Activated naive CD8-positive, alpha-beta T cell treated with anti-CD3 and anti-CD28 coated beads, Interleukin-2, amount 50 U/mL, for 16 hours (primary cell): Measurements from ENCODE around the gene REG3G.
"Not testable (repeated sequence)": the region's sequence is repeated elsewhere in the genome, so short reads cannot be mapped to it uniquely, and the experiment has no call there.

Experiments used
- DNase-seq: peaks from one replicate; pipeline ENCODE4 v3.0.0-alpha.2; 2020; ENCODE audit warnings: low read depth, low spot score

REG3G gene

DNA sequence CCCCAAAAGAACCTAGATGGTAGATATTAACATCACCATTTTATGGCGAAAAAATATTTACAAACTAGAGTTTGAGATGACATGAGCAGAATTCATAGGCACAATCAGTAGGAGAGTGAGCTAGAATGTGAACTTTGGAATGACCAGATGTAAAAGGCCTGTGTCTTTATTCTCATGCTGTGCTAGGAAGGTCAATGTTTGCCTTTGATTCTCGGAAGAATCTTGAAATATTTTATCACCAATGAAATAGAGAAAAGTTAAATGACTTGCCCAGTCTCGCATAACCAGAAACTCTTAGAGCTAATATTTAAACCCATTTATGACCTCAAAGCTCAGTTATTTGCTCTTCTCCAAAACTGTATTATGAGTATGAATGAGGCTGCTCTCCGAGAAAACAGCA lies 9.2 kb upstream of the REG3G start:
- DNase-seq = no peak

DNA sequence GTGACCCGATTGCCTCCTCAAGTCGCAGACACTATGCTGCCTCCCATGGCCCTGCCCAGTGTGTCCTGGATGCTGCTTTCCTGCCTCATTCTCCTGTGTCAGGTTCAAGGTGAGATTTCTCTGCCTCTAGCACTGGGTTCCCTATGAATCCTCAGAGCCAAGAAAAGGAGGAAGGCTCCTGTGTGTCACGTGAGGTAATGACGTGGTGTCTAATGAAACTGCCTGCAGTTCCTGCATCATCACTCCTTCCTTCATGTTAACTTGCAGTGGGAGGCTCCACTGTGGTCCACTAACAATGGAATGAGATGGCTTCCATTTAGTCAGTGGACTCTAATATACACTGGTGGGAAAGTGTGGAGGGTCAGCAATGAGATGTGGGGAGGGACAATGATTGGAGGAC lies 559 bp downstream of the REG3G start:
- DNase-seq = no peak

DNA sequence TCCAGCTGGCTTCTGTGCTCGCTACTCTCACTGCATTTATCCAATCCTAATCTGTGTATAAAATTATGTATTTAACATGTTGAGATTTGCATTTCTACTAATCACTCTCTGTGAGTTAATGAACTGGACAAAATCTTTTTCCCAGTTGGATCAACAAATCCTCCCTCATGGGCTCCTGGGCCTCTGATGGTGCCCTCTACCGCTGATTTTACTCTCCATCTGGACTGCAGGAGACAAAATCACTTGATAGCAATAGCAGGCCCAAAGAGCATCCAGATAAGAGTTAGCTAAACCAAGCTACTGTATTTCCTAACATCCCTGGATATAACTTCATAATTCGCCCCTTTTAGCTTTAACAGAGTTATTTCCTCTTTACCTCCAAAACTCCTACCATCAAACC lies 14.4 kb downstream of the REG3G start:
- DNase-seq = no peak

DNA sequence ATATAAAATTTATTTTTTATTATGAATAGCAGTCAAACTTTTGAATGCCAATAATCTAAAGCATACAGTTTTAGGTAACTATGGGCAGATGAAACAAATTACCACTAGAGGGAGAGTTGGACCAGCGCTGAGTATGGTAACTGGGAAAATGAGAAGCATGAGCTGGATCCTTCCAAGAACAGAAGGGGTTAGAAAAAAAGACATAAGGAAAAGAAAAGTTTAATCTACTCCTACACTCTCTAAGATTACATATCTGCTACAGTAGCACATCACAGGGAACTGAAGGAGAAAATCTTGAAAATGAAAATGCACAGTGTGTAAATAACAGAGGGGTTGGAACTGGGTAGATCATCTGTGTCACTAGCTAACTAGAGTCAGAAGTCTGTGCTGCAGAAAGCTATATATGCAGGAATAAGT lies 15.5 kb downstream of the REG3G start:
- no peak for DNase-seq

DNA sequence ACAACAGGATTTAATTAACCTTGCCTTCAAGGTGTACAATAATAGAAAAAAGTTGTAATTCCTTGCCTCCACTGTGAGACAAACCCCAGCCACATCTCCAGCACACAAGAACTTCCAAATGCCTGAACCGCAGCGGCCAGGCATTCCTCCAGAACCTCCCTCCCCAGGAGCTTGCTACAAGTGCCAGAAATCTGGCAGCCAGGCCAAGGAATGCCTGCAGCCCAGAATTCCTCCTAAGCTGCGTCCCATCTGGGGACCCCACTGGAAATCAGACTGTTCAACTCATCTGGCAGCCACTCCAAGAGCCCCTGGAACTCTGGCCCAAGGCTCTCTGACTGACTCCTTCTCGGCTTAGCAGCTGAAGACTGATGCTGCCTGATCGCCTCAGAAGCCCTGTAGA lies 28.0 kb downstream of the REG3G start:
- not testable (repeated sequence) for DNase-seq

DNA sequence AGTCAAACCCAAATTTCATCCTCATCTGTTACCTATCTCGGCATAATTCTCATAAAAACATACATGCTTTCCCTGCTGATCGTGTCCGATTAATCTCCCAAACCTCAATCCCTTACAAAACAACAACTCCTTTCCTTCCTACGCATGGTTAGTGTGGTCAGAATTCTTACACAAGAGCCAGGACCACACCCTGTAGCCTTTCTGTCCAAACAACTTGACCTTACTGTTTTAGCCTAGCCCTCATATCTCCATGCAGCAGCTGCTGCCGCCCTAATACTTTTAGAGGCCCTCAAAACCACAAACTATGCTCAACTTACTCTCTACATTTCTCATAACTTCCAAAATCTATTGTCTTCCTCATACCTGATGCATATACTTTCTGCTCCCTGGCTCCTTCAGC lies 29.3 kb downstream of the REG3G start:
- DNase-seq = not testable (repeated sequence)

DNA sequence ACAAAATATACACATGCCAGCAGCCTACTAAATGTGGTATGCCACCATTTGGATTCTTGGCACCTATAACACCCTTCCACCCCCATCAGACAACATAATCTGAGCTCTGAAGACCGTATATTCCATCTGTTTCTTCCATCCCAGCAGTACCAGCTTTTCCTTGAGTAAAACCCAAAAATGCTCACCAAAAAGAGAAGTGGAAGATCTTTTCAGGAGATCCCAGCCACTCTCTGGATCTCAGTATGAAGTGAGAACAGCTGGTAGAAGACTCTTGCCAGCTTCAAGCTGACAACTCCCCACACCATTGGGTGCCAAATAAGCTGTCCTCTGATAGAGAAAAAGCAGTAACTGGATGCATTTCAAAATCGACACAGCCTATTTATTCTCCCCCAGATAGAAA lies 39.7 kb downstream of the REG3G start:
- no peak for DNase-seq

DNA sequence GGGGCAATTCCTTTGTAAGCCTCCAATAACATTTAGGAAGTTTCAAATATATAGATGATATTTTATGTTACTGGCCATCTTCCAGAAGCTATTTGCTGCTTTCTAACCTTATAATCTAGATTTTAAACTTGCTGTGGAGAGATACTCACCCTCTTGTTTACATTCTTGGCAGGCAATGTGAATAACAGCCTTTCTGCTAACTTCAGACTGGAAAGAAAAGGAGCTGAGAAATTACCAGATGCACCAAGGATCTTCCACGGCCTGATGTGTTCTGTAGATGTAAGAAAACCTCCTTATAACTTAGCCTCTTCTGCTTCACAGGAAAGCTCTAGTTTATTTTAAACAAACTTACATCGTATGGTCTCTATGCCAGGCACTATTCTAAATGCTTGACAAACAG lies 45.6 kb downstream of the REG3G start:
- no peak for DNase-seq
